Measurements from ENCODE around the gene CDC42BPG.
"Not testable (repeated sequence)": the region's sequence is repeated elsewhere in the genome, so short reads cannot be mapped to it uniquely, and the experiment has no call there.

CDC42BPG gene

GRCh38 chr11:64834031-64834722 is 10.3 kb downstream of the CDC42BPG start:
- no peak for DNase-seq

GRCh38 chr11:64833509-64833908 is 10.9 kb downstream of the CDC42BPG start:
- DNase-seq: no peak

GRCh38 chr11:64833198-64833502 is 11.3 kb downstream of the CDC42BPG start:
- DNase-seq: no peak

GRCh38 chr11:64832467-64833197 is 11.8 kb downstream of the CDC42BPG start:
- DNase-seq: no peak

- no peak for DNase-seq
Observed at GRCh38 chr11:64831411-64831891, 13.0 kb downstream of the CDC42BPG start.

- DNase-seq: no peak
Observed at GRCh38 chr11:64829536-64830251, 14.8 kb downstream of the CDC42BPG start.

- DNase-seq: no peak
Observed at GRCh38 chr11:64827451-64827839, 17.0 kb downstream of the CDC42BPG start.

- DNase-seq: no peak
Observed at GRCh38 chr11:64826578-64827450, 17.6 kb downstream of the CDC42BPG start.

- no peak for DNase-seq
Observed at GRCh38 chr11:64826062-64826461, 18.4 kb downstream of the CDC42BPG start.

GRCh38 chr11:64823568-64824119 is 20.8 kb downstream of the CDC42BPG start:
- no peak for DNase-seq

GRCh38 chr11:64817476-64817875 is 27.0 kb downstream of the CDC42BPG start:
- DNase-seq: no peak

GRCh38 chr11:64815433-64815832 is 29.0 kb downstream of the CDC42BPG start:
- not testable (repeated sequence) for DNase-seq

- DNase-seq: no peak
Observed at GRCh38 chr11:64814712-64815187, 29.7 kb downstream of the CDC42BPG start.

GRCh38 chr11:64813826-64814225 is 30.6 kb downstream of the CDC42BPG start:
- no peak for DNase-seq

GRCh38 chr11:64810891-64811272 is 33.6 kb downstream of the CDC42BPG start:
- DNase-seq: no peak

- DNase-seq: peak; percentile 95 to 98
Observed at GRCh38 chr11:64810271-64810890, 34.1 kb downstream of the CDC42BPG start, which contains the start of gene MEN1. Gene MEN1, minus strand, starts transcription at chr11:64810551. Its CDS starts 442 bp downstream, at chr11:64810109.

GRCh38 chr11:64809781-64810241 is 34.6 kb downstream of the CDC42BPG start:
- DNase-seq: no peak

GRCh38 chr11:64805481-64805880 is 39.0 kb downstream of the CDC42BPG start:
- no peak for DNase-seq

- DNase-seq: no peak
Observed at GRCh38 chr11:64804346-64805210, 39.9 kb downstream of the CDC42BPG start.

GRCh38 chr11:64803846-64804345 is 40.6 kb downstream of the CDC42BPG start:
- no peak for DNase-seq

Measured in hippocampal formation (tissue), 2 donors.